NB4 (cell line): ENCODE measurements around the gene AGFG1.

Experiments
- POLR2A ChIP-seq: IDR thresholded peaks from 2 replicates; pipeline ENCODE4 v1.6.1; 2011; ENCODE audit warnings: mild to moderate bottlenecking; ENCODE audit not compliant: insufficient read length; ENCODE audit errors: extremely low read depth
- TF ChIP-seq, protein P1 (sequence below): IDR thresholded peaks from one replicate; pipeline ENCODE4 v1.5.1; 2012; ENCODE audit warnings: low read depth, low read length

DNA sequence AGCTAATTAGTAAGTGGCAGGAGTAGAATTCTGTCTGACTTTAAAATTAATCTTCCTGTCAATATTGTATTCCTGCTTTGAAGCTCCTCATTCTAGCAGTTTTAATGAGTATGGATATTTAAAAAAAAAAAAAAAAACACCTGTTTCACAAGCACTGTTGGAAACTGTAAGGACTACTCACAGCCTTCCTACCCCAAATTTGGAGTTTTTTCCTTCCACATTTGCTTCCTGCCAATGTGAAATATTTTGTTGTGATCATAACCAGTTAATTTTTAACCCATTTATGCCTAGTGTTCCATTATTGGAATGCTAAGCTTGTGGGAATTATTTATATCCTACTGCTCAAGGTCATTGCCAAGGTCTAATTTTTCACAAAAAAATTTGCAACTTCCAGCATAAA is 90.6 kb downstream of the AGFG1 start:
- TF ChIP-seq, protein P1, sequence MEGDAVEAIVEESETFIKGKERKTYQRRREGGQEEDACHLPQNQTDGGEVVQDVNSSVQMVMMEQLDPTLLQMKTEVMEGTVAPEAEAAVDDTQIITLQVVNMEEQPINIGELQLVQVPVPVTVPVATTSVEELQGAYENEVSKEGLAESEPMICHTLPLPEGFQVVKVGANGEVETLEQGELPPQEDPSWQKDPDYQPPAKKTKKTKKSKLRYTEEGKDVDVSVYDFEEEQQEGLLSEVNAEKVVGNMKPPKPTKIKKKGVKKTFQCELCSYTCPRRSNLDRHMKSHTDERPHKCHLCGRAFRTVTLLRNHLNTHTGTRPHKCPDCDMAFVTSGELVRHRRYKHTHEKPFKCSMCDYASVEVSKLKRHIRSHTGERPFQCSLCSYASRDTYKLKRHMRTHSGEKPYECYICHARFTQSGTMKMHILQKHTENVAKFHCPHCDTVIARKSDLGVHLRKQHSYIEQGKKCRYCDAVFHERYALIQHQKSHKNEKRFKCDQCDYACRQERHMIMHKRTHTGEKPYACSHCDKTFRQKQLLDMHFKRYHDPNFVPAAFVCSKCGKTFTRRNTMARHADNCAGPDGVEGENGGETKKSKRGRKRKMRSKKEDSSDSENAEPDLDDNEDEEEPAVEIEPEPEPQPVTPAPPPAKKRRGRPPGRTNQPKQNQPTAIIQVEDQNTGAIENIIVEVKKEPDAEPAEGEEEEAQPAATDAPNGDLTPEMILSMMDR: no peak
- no peak for TF ChIP-seq POLR2A
